Measurements from ENCODE around the gene AGBL4.

Gene AGBL4

DNA sequence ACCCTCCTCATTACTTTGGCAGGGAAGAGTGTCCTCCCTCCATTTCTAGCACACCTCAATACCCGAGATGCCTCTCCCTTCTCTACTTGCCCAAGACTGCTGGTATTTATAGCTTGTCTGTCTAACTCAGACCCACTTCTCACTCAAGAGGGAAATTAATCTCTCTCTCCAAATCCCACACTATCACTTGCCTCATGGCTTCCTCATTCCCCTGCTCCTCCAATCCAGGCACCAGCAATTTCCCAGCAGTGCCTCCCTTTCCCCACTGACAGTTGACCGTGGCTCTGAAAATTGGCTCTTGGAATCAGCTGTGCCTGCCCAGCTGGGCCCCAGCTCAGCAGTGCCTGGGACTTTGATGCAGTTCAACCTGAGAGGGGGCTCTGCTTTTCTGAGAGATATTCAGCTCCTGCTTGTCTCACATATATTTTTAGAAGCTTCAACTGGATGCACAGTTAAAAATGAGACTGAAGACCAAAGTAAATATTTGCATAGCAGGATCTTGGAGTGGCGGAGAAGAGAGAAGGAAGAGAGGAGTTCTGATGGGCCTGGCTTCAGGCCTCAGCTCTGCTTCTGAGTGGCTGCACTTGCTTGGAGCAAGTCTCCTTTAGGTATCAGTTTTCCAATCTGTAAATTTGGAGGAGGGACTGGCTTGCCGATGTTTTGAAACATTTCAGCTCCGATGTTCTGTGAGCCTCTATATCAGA, 1470.7 kb downstream of the AGBL4 start:
- DNase-seq (ENCODE audit: low spot score) = no peak
- ChIA-PET CTCF (interaction anchor here (0.7 kb wide), 1 partner anchor 752 kb away, joined by 5 read pairs; no protein-coding TSS in a partner anchor), POLR2A (ENCODE audit: low non-redundant PET) (no interaction called here)
- TF ChIP-seq, protein P1, sequence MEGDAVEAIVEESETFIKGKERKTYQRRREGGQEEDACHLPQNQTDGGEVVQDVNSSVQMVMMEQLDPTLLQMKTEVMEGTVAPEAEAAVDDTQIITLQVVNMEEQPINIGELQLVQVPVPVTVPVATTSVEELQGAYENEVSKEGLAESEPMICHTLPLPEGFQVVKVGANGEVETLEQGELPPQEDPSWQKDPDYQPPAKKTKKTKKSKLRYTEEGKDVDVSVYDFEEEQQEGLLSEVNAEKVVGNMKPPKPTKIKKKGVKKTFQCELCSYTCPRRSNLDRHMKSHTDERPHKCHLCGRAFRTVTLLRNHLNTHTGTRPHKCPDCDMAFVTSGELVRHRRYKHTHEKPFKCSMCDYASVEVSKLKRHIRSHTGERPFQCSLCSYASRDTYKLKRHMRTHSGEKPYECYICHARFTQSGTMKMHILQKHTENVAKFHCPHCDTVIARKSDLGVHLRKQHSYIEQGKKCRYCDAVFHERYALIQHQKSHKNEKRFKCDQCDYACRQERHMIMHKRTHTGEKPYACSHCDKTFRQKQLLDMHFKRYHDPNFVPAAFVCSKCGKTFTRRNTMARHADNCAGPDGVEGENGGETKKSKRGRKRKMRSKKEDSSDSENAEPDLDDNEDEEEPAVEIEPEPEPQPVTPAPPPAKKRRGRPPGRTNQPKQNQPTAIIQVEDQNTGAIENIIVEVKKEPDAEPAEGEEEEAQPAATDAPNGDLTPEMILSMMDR (conservative IDR thresholded peaks at IDR 0.05; ENCODE audit: low read depth) = no peak
- H3K27ac ChIP-seq = no peak overlapping the region

- TF ChIP-seq, protein P1 (conservative IDR thresholded peaks at IDR 0.05; ENCODE audit: low read depth) = no peak
- CTCF ChIA-PET = no interaction called here
These were observed 1471.3 kb downstream of the AGBL4 start for GRCh38 chr1:48552420-48552819.

DNA sequence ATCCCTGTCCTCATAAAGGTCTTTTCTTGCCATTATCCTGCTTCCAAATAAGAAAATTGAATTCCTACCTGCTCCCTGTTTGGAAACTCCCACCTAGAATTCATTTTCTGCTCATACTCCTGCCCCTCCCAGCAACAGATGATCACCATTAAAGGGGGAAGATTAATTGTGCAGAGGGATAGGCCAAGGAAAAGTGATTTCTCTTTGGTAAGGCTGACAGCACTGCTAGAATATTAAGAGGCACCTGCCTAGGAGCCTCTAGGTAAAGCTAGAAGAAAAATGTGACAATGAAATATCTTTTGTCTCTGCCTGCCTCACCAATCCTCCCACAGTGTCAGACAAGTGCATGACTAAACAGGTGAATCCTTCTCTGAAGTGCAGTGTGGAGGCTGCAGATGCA, 1474.8 kb downstream of the AGBL4 start:
- H3K27ac ChIP-seq = no peak overlapping the region
- no peak for DNase-seq (ENCODE audit: low spot score)
- ChIA-PET POLR2A (ENCODE audit: low non-redundant PET) (no interaction called here), CTCF (no interaction called here)
- TF ChIP-seq, protein P1 (conservative IDR thresholded peaks at IDR 0.05; ENCODE audit: low read depth) = no peak

More at GRCh38 chr1:48552420-48552819, 1471.3 kb downstream of the AGBL4 start:
- no peak overlapping the region for H3K27ac ChIP-seq
- no peak for DNase-seq (ENCODE audit: low spot score)
- POLR2A ChIA-PET (ENCODE audit: low non-redundant PET) = no interaction called here

DNA sequence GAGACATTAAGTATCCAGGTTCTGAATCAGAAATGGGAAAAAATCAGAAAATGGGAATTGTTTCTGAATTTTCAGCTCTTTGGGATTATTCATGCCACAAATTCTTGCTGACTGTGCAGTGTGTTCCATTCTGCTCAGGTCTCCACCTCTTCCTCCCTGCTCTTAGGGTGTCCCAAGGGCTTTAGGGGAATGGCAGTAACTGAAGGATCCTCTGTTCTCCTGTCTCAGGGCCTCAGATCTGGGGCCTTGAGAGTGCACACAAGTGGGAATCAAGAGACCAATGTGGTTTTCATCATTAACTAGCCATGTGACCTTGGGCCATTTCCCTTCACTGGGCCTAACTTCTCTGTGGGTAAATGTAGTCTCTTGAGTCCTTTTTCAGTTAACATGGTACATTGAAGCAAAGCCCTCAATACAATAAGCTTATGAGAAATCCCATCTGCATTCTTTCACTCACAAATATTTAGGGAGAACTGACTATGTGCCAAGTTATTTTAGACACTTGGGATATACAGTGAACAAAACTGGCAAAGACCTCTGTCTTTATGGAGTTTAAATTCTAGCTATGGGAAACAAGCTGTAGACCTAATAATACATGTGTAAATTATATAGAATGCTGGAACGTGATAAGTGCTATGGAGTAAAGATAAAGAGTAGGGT, 1476.1 kb downstream of the AGBL4 start:
- CTCF ChIA-PET = interaction anchor here (0.6 kb wide), 1 partner anchor 151 kb away, joined by 3 read pairs; no protein-coding TSS in a partner anchor
- no peak overlapping the region for H3K27ac ChIP-seq

DNA sequence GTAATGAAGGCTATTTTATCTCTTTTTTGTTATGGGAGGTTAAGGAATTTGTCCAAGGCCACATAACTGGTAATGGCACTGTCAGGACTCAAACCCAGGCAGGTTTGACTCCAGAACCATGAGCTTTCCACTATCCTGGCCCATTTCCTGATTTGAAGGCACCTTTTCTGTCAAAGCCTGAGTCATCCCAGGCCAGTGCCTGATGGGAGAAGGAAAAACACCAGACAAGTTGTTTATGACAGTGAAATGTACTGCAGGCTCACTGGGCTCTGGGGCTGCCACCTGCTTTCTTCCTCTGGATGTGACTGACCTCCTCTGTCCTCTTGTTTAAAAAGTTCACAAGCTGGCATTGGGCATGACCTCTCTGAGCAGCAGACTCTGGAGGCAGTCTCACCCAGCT, 1479.9 kb downstream of the AGBL4 start:
- DNase-seq (ENCODE audit: low spot score) = no peak
- H3K27ac ChIP-seq = no peak overlapping the region
- TF ChIP-seq, protein P1 (conservative IDR thresholded peaks at IDR 0.05; ENCODE audit: low read depth) = no peak
- ChIA-PET POLR2A (ENCODE audit: low non-redundant PET) (no interaction called here), CTCF (no interaction called here)

More for the DNA sequence above, 1476.1 kb downstream of the AGBL4 start:
- POLR2A ChIA-PET (ENCODE audit: low non-redundant PET) = no interaction called here
- DNase-seq (ENCODE audit: low spot score) = no peak
- TF ChIP-seq, protein P1 (conservative IDR thresholded peaks at IDR 0.05; ENCODE audit: low read depth) = no peak

DNA sequence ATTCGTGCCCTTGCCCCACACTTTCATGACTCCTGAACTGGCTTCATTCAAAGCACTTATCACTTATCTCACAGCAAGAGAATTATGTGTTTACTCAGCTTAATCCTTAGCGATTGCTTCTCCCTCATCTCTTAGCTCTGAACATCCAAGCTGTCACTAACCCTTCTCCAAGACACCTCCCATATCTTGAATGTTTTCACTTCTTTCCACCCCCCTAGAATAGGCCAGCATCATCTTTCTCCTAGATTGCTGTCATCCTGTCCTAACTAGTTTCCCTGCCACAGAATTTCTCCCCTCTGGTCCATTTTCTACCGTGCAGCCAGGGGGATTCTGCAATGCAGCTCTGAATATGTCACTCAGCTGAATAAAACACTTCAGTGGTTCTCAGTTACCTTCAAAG, 1483.2 kb downstream of the AGBL4 start:
- H3K27ac ChIP-seq = no peak overlapping the region
- TF ChIP-seq, protein P1 (conservative IDR thresholded peaks at IDR 0.05; ENCODE audit: low read depth) = no peak
- no peak for DNase-seq (ENCODE audit: low spot score)
- CTCF ChIA-PET = no interaction called here
- POLR2A ChIA-PET (ENCODE audit: low non-redundant PET) = no interaction called here

Measured in RWPE1 (cell line).